GM18951 (cell line): Measurements from ENCODE around the gene BCL2L15.
"Not testable (repeated sequence)": the region's sequence is repeated elsewhere in the genome, so short reads cannot be mapped to it uniquely, and the experiment has no call there.

Experiments used
- POLR2A ChIP-seq: IDR thresholded peaks from 4 replicates; pipeline ENCODE4 v1.6.1; 2011; ENCODE audit warnings: mild to moderate bottlenecking; ENCODE audit not compliant: insufficient read length, insufficient read depth; ENCODE audit errors: extremely low read depth
- in situ Hi-C: fragments of 300-500 bp; cut with MboI; formaldehyde crosslinking; loops from one replicate; pipeline ENCODE4 v1.12.0; 2022; ENCODE audit warnings: low sequenced_read_pairs, mixed read lengths, inconsistent platforms; ENCODE audit not compliant: unreplicated experiment

The BCL2L15 gene

DNA sequence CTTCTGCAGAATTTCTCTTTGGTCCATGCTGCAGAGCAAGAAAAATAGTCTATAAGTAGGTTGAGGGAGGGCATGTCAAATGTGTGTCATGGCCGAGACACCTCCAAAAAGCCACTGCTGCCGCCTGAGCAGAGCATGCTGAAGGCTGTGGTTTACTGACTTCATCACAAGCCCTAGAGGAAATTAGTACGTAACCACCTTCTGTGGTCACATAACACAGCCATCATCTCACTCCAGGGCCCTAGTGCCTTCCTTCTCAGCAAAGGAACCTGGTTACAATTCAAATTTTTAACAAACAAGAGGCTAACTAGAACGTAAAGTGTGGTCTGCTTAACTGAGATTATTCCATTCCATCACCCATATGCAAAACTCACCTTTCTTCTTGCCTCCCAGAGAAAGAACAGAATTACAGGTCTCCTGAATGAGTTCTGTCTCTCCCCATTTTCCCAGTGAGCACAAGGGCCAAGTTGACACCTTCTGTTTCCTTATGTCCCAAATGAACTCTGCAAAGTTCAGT, 15.7 kb downstream of the BCL2L15 start, which contains the start of gene PTPN22:
Gene PTPN22, minus strand, starts transcription at position 116 of the 517 bp plus-strand sequence.
- peak; percentile 81 for TF ChIP-seq POLR2A
- in situ Hi-C loops, result no loop called here

GRCh38 chr1:113870778-113871177, 16.6 kb downstream of the BCL2L15 start:
- TF ChIP-seq POLR2A, result no peak
- in situ Hi-C loops, result no loop called here

DNA sequence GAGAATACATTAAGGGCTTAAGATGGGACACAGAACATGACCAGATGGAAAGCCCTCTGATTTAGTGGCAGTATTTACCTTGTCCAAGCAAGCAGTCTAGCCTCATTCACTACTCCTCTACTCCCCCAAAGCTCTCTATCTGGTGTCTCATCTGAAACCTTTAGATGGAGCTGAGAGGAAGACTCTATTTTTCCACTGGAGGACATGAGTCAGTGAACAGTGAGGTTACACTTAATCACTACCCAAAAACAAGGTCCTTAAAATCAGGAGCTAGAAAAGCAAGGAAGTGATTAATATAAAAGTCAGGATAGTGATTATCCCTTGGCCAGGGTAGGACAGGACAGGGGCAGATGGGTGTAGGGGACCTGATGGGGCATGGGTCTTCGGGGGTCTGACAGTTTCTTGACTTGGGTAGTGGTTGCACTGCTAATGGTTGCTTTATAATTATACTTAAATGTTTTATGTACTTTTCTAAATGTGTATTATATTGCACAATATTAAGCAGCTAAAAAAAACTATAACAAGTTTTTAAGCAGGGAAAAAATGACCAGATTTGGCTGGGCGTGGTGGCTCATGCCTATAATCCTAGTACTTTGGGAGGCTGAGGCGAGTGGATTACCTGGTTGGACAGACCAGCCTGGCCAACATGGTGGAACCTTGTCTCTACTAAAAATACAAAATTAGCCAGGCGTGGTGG, 18.8 kb downstream of the BCL2L15 start:
- TF ChIP-seq POLR2A, result no peak
- in situ Hi-C loops, result no loop called here

GRCh38 chr1:113861641-113862040, 25.7 kb downstream of the BCL2L15 start:
- in situ Hi-C loops, result no loop called here
- TF ChIP-seq POLR2A, result no peak

- in situ Hi-C loops, result no loop called here
Observed at GRCh38 chr1:113860891-113861290, 26.5 kb downstream of the BCL2L15 start.

GRCh38 chr1:113859478-113860175, 27.8 kb downstream of the BCL2L15 start:
- in situ Hi-C loops, result no loop called here
- no peak for TF ChIP-seq POLR2A

More at GRCh38 chr1:113860891-113861290, 26.5 kb downstream of the BCL2L15 start:
- no peak for TF ChIP-seq POLR2A

GRCh38 chr1:113858982-113859381, 28.4 kb downstream of the BCL2L15 start:
- in situ Hi-C loops, result no loop called here
- no peak for TF ChIP-seq POLR2A

GRCh38 chr1:113858418-113858817, 29.0 kb downstream of the BCL2L15 start:
- in situ Hi-C loops, result no loop called here
- TF ChIP-seq POLR2A, result no peak

DNA sequence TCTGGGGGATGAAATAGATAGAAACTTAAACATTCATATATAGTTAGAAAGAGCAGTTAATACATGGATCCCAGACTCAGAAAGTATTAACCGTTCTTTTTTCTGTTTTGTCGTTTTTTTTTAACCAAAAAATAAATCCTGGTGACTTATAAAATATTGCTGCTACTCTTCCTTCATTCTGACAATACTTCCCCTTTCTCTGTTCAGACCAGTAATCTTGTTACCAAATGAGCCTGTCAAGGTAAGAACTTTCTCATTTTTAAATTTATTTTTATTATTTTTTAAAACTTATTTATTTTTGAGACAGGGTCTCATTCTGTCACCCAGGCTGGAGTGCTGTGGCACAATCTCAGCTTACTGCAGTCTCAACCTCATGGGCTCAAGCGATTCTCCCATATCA, 29.6 kb downstream of the BCL2L15 start:
- in situ Hi-C loops, result no loop called here
- no peak for TF ChIP-seq POLR2A

GRCh38 chr1:113856401-113856790, 31.0 kb downstream of the BCL2L15 start:
- in situ Hi-C loops, result no loop called here
- no peak for TF ChIP-seq POLR2A

DNA sequence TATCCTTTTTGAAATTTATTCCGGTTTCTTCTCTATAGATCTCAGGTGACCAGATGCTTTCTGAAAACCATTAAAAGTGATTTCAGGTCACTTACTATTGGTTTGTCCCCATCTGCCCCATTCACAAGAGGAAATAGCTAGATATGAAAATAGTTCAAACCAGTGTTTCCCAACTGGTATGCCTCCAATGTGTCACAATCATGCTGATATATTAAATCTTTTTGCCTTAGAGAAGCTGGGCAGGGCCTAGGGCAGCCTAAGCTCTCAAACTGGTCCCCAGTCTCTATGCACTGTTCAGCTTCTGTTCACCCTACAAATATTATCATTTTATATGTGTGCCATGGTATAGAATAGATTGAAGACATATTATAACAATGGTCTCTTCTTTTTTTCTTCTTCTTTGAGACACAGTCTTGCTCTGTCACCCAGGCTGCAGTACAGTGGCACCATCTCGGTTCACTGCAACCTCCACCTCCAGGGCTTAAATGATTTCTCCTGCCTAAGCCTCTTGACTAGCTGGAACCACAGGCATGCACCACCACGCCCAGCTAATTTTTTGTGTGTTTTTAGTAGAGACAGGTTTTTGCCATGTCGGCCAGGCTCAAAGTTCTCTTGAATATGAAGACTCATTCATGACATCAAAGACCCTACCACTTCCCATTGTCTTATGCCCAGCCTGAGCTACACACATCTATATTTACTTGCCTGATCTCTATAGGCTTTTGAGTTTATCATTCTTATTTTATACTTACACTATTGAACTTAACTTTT, 31.6 kb downstream of the BCL2L15 start:
- in situ Hi-C loops, result no loop called here
- no peak for TF ChIP-seq POLR2A

- TF ChIP-seq POLR2A, result no peak
- in situ Hi-C loops, result no loop called here
Observed at GRCh38 chr1:113854234-113854633, 33.1 kb downstream of the BCL2L15 start.

GRCh38 chr1:113852694-113853093, 34.7 kb downstream of the BCL2L15 start:
- in situ Hi-C loops, result not testable (repeated sequence)

GRCh38 chr1:113850127-113850796, 37.1 kb downstream of the BCL2L15 start:
- TF ChIP-seq POLR2A, result no peak
- in situ Hi-C loops, result no loop called here
